DOHH2 (cell line): ENCODE measurements around the gene PSMD8.
"Not testable (repeated sequence)": the region's sequence is repeated elsewhere in the genome, so short reads cannot be mapped to it uniquely, and the experiment has no call there.

Experiments
- H3F3A ChIP-seq: fragments of 200-600 bp; sonication (generic), shearing (Covaris generic); 2 replicates; pipeline ENCODE4 v1.6.0; 2016; ENCODE audit warnings: antibody characterized with exemption, mild to moderate bottlenecking; ENCODE audit not compliant: control insufficient read depth, insufficient read depth
- H3K27ac ChIP-seq: fragments of 200-600 bp; sonication (generic); 2 replicates; pipeline ENCODE4 v1.5.1; 2014; ENCODE audit warnings: low read depth, mild to moderate bottlenecking, low read length, moderate library complexity
- H3K27me3 ChIP-seq: fragments of 200-600 bp; sonication (generic); 2 replicates; pipeline ENCODE4 v1.6.1; 2014; ENCODE audit warnings: mild to moderate bottlenecking, low read length, mixed read lengths; ENCODE audit not compliant: control insufficient read depth
- H3K36me3 ChIP-seq: fragments of 200-600 bp; sonication (generic); 2 replicates; pipeline ENCODE4 v1.6.1; 2014; ENCODE audit warnings: mild to moderate bottlenecking, low read length, moderate library complexity, mixed read lengths; ENCODE audit not compliant: control insufficient read depth
- H3K4me1 ChIP-seq: fragments of 200-600 bp; sonication (generic); 2 replicates; pipeline ENCODE4 v1.6.1; 2014; ENCODE audit warnings: mild to moderate bottlenecking, low read length, mixed read lengths; ENCODE audit not compliant: control insufficient read depth
- H3K4me2 ChIP-seq: fragments of 200-600 bp; sonication (generic); 2 replicates; pipeline ENCODE4 v1.6.0; 2014; ENCODE audit warnings: mild to moderate bottlenecking, low read length, moderate library complexity
- H3K4me3 ChIP-seq: fragments of 200-600 bp; sonication (generic); 2 replicates; pipeline ENCODE4 v1.5.1; 2014; ENCODE audit warnings: mild to moderate bottlenecking, low read length, mixed read lengths
- H3K79me2 ChIP-seq: fragments of 200-600 bp; sonication (generic); 2 replicates; pipeline ENCODE4 v1.6.1; 2014; ENCODE audit warnings: mild to moderate bottlenecking, low read length, mixed read lengths; ENCODE audit not compliant: control insufficient read depth
- H3K9me2 ChIP-seq: fragments of 200-600 bp; sonication (generic); replicated peaks from 2 replicates; pipeline ENCODE4 v1.6.1; 2014; ENCODE audit warnings: mild to moderate bottlenecking, low read length, mixed read lengths; ENCODE audit not compliant: control insufficient read depth
- H3K9me3 ChIP-seq: fragments of 200-600 bp; sonication (generic); 2 replicates; pipeline ENCODE4 v1.6.1; 2014; ENCODE audit warnings: antibody characterized with exemption, low read length, mixed read lengths; ENCODE audit not compliant: control insufficient read depth, insufficient read depth
- H4K20me1 ChIP-seq: fragments of 200-600 bp; sonication (generic); 2 replicates; pipeline ENCODE4 v1.6.0; 2014; ENCODE audit warnings: low read depth, mild to moderate bottlenecking, antibody characterized with exemption, low read length, moderate library complexity; ENCODE audit not compliant: control insufficient read depth, insufficient read depth
- CTCF ChIP-seq: fragments of 200-600 bp; sonication (generic); IDR thresholded peaks from one replicate; pipeline ENCODE4 v1.5.1; 2014; ENCODE audit warnings: antibody characterized with exemption, mild to moderate bottlenecking, low read depth, low read length; ENCODE audit not compliant: poor library complexity, severe bottlenecking
- EZH2phosphoT487 ChIP-seq: fragments of 200-600 bp; sonication (generic); IDR thresholded peaks from 2 replicates; pipeline ENCODE4 v1.6.1; 2017; ENCODE audit warnings: borderline replicate concordance, mild to moderate bottlenecking, antibody characterized with exemption, low read length, moderate library complexity, mixed read lengths

Gene PSMD8

GRCh38 chr19:38425222-38425809, 50.9 kb downstream of the PSMD8 start:
- H3K36me3 ChIP-seq: no peaks in the 10 kb centered on the region
- H3K9me2 ChIP-seq: no peaks in the 10 kb centered on the region
- peaks cover 9% of the 10 kb centered on the region; the same call in 1 of the 2 replicates for H3K27me3 ChIP-seq
- H3F3A ChIP-seq: no peaks in the 10 kb centered on the region; the same call in 1 of the 2 replicates
- no peaks in the 10 kb centered on the region for H3K9me3 ChIP-seq
- no peaks in the 10 kb centered on the region for H4K20me1 ChIP-seq
- peaks cover 14% of the 10 kb centered on the region for H3K4me1 ChIP-seq
- H3K79me2 ChIP-seq: no peaks in the 10 kb centered on the region
- TF ChIP-seq EZH2phosphoT487 (no peak), CTCF (no peak)
- peak overlapping the region; percentile 52 for H3K4me2 ChIP-seq
- no peak overlapping the region for H3K27ac ChIP-seq
- H3K4me3 ChIP-seq: peak overlapping the region; percentile 3; the same call in 1 of the 2 replicates

- Histone ChIP-seq H3K79me2 (no peaks in the 10 kb centered on the region), H3K9me3 (no peaks in the 10 kb centered on the region), H3K27me3 (peaks cover 9% of the 10 kb centered on the region; the same call in 1 of the 2 replicates), H3K4me2 (peak within 1 kb of the TSS; percentile 52), H4K20me1 (no peaks in the 10 kb centered on the region), H3K4me1 (peaks cover 14% of the 10 kb centered on the region), H3K27ac (no peak within 1 kb of the TSS), H3F3A (no peaks in the 10 kb centered on the region; the same call in 1 of the 2 replicates), H3K4me3 (peak within 1 kb of the TSS; percentile 13), H3K36me3 (no peaks in the 10 kb centered on the region), H3K9me2 (no peaks in the 10 kb centered on the region)
- TF ChIP-seq CTCF (no peak), EZH2phosphoT487 (no peak)
These were observed 51.6 kb downstream of the PSMD8 start, which contains the start of gene RASGRP4 for GRCh38 chr19:38425810-38426466. Gene RASGRP4, minus strand, starts transcription at chr19:38426219. Its CDS starts 128 bp downstream, at chr19:38426091.

GRCh38 chr19:38427035-38427677, 52.8 kb downstream of the PSMD8 start:
- not testable (repeated sequence) for H3K36me3 ChIP-seq, H3K27ac ChIP-seq, H3K9me3 ChIP-seq, H4K20me1 ChIP-seq, H3K4me2 ChIP-seq, H3K27me3 ChIP-seq, H3K4me3 ChIP-seq, H3K9me2 ChIP-seq, H3K79me2 ChIP-seq, H3F3A ChIP-seq
- H3K4me1 ChIP-seq: peaks cover 14% of the 10 kb centered on the region
